Stimulated activated CD4-positive, alpha-beta T cell treated with anti-CD3 and anti-CD28 coated beads, Interleukin-15, amount 100 ng/mL, for 1 hour (primary cell): ENCODE data around the gene ROBO1.
"Not testable (repeated sequence)": the region's sequence is repeated elsewhere in the genome, so short reads cannot be mapped to it uniquely, and the experiment has no call there.

Experiments
- DNase-seq, 2 donors: peaks; one replicate each; pipeline ENCODE4 v3.0.0-alpha.2; 2020; ENCODE audit warnings: low read depth in 1 of 2, low spot score in 1 of 2

Gene ROBO1

GRCh38 chr3:79178471-79179180 lies 589.2 kb downstream of the ROBO1 start:
- DNase-seq = no peak

GRCh38 chr3:79175870-79176269 lies 591.9 kb downstream of the ROBO1 start:
- no peak for DNase-seq

GRCh38 chr3:79173259-79173658 lies 594.5 kb downstream of the ROBO1 start:
- not testable (repeated sequence) for DNase-seq

- DNase-seq = no peak
Measured at GRCh38 chr3:79172241-79172640, 595.6 kb downstream of the ROBO1 start.

GRCh38 chr3:79170021-79170420 lies 597.8 kb downstream of the ROBO1 start:
- no peak for DNase-seq

- no peak for DNase-seq
Measured at GRCh38 chr3:79167651-79168416, 600.0 kb downstream of the ROBO1 start.

GRCh38 chr3:79162653-79163052 lies 605.1 kb downstream of the ROBO1 start:
- DNase-seq = no peak

- DNase-seq = no peak
Measured at GRCh38 chr3:79161941-79162340, 605.9 kb downstream of the ROBO1 start.

- DNase-seq = no peak
Measured at GRCh38 chr3:79160421-79160820, 607.4 kb downstream of the ROBO1 start.

GRCh38 chr3:79159736-79160135 lies 608.1 kb downstream of the ROBO1 start:
- no peak for DNase-seq

GRCh38 chr3:79157191-79157590 lies 610.6 kb downstream of the ROBO1 start:
- no peak for DNase-seq

- DNase-seq = no peak
Measured at GRCh38 chr3:79154865-79155264, 612.9 kb downstream of the ROBO1 start.

GRCh38 chr3:79148786-79149185 lies 619.0 kb downstream of the ROBO1 start:
- DNase-seq = no peak

- DNase-seq = no peak
Measured at GRCh38 chr3:79146024-79146423, 621.8 kb downstream of the ROBO1 start.

GRCh38 chr3:79140708-79141107 lies 627.1 kb downstream of the ROBO1 start:
- DNase-seq = no peak

- DNase-seq = no peak
Measured at GRCh38 chr3:79139395-79140068, 628.3 kb downstream of the ROBO1 start.

GRCh38 chr3:79125313-79125984 lies 642.3 kb downstream of the ROBO1 start:
- no peak for DNase-seq

GRCh38 chr3:79115458-79115857 lies 652.3 kb downstream of the ROBO1 start:
- DNase-seq = no peak

- DNase-seq = no peak
Measured at GRCh38 chr3:79113876-79114275, 653.9 kb downstream of the ROBO1 start.

- DNase-seq = no peak
Measured at GRCh38 chr3:79111375-79112052, 656.3 kb downstream of the ROBO1 start.

- DNase-seq = no peak
Measured at GRCh38 chr3:79109754-79110153, 658.0 kb downstream of the ROBO1 start.
